Measurements from ENCODE around the gene CCDC171.
"Not testable (repeated sequence)": the region's sequence is repeated elsewhere in the genome, so short reads cannot be mapped to it uniquely, and the experiment has no call there.

Gene CCDC171

DNA sequence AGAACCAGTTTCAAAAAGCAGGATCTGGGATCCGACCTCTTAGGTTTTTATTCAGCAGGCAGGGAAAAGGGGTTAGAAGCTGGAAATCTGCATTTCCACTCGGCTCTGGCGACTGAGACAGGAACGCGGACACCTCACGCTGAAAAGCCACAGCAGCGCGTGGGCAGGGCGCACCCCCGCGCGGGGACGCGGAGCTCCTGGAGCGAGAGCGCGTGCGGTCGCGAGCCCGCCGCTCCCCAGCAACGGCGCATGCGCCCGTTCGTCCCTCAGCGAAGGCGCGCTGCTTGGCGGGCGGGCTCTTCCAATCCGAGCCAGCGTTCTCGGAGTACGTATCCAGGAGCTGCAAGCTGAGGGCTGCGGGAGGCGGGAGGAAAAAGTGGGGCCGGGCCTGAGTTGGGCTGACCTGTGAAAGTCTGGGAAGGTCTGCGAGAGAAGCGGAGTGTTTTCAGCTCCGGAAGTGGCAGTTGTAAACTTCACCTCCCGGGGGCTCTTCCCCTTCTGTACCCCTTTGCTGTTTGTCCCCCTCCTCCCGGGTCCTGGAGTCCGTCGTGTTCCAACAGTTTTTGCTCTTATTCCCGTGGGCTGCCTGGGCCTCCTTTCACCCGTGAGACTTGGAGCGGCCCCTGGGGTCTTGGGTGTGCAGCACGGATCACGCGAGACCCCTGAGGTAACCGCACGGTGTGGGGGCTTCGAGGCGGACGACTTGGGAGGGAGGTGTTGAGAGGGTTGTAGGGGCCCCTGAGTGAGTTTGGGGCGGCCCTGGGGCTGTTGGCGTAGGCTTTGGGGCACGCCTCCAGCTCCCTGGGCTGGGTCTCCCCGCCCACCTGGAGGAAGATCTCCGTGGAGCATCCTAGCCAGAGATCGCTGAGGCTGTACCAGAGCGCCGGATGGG is at the start of gene CCDC171:
TSS of gene CCDC171 (plus strand) at position 408 of the 892 bp plus-strand sequence. CDS start 11,046 bp downstream, outside the sequence.
- DNase-seq (ENCODE audit: low spot score) = peak; percentile 99

DNA sequence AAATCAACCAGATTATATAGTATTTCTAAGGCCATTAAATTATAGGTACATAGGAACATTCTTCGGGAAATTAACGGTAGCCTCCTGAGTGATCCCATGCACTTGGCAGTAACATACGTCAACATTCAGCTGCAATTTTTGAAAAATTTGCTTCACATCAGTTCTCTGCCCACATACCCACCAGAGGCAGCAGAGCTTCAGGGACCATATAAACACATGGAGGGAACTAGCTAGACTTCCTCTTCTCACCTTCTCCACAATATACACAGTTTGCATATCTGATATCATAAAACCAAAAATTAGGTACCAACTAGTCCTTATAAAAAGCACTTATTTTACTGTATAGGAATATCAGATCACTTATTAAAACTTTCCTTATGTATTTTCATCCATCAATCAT is 46.9 kb upstream of the CCDC171 start:
- no peak for DNase-seq (ENCODE audit: low spot score)

DNA sequence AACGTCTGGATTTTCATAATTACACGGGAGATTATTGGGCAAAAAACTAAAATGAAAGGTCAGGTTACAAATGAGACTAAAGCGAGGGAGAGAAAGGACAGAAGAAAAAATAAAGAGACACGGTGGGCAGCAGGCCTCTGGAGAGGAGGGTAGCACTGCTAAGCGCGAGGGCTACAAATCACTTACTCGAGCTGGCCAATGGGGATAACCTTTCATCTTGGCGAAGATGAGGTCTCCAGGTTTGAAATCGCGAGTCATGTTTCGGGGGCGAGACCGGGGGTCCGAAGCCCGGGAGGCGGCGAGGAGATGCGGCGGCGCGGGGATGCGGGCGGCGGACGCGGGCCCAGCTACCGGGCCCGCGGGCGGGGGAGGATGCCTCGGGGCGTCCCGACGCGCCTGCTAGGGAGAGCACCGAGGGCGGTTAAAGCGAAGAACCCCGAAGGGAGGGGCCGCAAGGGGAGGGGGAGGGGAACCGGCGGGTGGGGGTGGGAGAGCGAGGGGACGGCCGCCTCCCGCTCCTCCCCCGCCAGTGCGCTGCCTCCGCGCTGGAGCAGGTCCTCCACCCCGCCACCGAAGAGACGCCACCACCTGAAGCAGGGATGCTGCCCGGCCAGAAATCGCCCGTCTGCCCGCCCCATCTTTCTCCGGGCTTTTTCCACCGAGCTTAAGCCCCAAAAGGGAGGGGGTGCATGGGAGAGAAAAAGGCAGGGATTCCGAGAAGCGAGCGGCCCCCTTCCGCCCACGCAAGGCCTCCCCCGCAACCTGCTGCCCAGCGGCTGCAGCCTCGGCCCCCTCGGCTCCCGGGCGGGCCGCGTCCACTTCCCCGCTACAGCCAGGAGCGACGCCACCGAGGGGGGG is 42.7 kb upstream of the CCDC171 start:
- DNase-seq (ENCODE audit: low spot score) = peak; percentile 45

DNA sequence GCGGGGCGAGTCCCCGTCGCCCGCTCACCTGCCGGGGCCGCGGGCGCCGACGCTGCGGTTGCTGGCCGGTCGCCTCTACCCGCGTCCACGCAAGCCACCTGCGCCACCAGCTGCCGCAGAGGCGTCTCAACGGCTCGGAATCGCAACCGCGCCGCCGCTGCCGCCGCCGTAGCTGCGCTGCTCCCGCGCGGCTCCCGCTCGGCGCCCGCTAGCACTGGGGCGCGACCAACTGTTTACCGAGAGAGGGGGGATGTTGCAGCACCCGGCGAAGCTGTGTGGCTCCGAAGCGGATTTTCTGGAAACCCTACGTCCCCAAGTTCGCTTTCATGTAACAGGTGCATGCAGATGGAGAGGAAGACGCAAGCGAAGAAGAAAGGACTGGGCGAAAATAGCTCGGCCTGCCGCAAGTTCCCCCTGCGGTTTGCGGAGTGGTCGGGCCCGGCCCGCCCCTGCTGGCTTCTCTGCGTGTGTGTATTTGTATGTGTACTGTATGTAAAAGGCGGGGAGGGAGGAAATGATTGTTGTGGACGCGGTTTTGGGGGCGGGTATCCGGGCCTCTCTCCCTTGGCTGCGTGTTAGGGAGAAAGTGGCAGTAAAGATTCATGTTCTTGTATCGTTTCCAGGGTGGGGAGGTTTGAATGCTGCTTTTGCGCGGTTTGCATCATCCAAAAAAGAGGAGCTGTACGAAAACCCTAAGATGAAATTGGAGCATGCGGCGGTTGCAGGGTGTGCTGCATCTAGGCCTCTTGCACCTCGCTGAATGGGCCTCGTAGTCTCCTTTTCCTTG is 41.9 kb upstream of the CCDC171 start, which contains the start of gene PSIP1:
TSS of gene PSIP1 (minus strand) at position 182 of the 787 bp plus-strand sequence. CDS start 782 bp downstream, outside the sequence.
- peak; percentile 81 for DNase-seq (ENCODE audit: low spot score)

DNA sequence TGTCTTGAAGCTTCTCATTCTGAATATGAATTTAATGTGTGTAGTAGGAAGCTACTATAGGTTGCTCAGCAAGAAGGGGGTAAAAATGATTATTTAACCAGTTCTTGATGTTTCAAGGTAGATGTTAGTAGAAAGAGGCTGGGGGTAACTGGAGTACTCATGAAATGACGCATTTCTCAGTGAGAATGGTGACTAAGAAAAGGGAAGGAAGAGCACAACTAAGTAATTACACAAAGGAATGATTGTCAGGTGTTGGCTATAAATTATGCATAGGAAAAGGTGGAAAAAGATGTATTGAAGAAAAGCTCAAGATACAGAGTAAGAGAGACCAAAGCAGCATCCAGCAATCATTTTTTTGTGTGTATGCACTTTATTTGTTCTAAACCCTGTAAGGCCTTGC is 40.6 kb upstream of the CCDC171 start:
- no peak for DNase-seq (ENCODE audit: low spot score)

DNA sequence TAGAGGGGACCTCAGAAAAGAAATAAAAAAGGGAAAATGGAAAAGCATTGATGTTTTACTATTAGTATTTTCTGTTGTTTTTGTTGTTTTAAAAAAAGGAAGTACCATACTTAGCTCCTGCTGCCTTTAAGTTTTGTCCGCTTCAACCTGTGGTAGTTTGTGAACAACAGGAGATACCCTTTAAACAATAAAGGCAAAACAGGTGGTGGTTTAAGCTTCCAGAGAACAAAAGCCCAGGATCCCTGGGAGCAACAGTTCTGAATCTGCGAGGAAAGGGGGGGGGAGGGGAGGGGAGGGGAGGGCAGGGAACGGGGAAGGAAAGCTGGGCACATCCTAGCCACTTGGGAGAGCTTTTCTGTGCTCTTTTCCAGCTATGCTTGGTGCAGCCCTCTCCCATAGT is 40.0 kb upstream of the CCDC171 start:
- DNase-seq (ENCODE audit: low spot score) = no peak

DNA sequence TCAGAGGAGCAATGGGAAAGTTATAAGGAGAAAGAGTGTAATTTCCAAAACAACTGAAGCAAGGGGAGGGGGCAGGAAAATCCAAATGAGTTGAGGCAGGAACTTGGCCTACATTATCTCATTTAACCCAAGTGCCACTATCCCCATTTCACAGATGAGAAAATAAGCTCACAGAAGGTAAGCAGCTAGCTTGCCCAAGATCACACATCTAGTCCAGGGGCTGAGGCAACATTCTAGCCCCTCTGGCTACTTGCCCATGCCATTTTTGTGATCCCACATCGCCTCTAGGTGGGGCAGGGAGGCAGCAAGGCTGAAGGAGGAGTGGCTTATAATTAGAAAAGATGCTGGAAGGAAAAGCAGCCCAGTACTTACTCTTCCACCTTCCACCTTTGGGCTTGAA is 39.5 kb upstream of the CCDC171 start:
- DNase-seq (ENCODE audit: low spot score) = no peak

DNA sequence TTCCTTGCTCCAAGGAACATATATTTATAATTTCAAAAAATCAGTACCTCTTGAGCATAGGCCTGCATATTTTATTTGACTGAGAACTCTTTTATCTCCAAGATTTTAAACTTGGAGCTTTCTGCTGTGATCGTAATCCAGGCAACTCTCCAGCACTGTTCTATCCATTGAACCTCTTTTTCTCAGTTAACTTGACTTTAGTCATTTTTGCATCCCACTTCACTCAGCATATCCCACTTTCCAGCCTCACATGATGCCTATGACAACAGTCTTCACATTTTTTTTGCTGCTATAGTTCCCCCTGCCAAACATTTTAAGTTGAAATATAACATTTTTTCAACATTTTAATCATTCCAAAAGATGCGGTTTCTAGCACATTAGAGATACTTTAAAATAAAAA is 33.0 kb upstream of the CCDC171 start:
- no peak for DNase-seq (ENCODE audit: low spot score)

DNA sequence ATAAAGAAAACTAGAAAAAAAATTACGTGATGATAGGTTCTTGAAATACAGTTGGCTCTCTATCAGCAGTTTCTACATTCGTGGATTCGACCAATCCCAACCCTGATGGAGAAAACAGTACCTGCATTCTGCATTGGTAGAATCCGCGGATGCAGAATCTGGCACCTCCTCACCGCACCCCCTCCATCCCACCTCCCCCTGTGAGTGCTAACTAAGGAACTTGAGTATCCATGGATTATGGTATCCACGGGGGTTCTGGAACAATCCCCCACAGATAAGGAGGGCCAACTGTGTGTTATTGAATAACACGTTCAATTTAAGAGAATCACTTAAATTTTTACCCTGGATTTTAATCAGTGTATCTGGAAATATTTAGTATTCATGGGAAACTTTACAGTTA is 31.6 kb upstream of the CCDC171 start:
- DNase-seq (ENCODE audit: low spot score) = no peak

DNA sequence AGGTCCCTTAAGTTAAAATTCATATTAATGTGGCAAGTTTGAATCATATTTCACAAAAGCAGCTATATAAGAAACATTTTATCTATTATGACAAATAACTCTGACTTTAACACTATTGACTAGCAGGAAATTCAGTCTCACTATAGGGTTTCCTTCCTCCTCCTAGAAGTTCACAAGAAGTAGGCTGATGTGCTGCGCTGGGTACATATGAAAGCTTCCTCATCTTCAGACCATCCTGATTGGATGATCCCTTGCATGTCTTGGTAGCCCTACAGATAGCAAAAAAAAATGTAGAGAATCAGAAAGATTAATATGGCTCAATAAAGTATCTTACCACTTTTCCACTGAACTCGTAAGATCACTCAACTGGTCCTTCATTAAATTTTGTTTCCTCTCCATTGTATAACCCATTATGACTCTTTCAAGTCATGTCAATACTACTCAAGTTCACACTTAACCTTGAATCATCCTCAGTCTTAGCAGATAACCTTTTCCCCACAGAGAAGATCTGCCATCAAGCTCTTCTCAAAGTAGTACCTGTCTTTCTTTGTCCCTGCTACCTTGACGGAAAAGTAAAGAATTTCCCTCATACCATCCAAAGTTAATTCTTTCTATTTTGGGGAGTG is 30.6 kb upstream of the CCDC171 start:
- DNase-seq (ENCODE audit: low spot score) = no peak

DNA sequence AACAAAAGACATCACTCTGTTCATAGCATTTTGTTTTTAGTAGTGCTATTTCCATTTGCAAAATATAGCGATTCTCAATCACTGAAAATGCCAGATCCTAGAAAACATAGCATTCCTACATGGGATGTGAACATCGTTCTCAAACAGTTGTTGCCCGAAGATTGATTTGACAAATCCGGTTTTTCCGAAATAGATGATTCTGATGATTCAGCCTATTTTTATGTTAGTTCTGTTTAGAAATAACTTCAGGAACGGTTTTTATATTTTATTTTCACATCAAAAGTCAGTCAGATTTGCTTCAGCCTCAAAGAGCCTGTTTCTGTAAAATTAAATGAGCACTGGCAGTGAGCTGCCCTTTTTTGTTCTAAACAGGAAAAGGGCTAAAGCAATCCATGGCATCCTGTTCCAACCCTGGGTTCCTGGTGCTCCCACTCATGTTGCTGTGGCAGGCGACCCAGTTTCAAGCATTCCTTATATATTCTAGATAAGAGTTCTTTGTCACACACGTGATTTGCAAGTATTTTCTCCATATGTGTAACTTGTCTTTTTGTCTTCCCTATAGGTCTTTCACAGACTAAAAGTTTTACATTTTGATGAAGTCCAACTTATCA is 27.9 kb upstream of the CCDC171 start:
- DNase-seq (ENCODE audit: low spot score) = no peak

DNA sequence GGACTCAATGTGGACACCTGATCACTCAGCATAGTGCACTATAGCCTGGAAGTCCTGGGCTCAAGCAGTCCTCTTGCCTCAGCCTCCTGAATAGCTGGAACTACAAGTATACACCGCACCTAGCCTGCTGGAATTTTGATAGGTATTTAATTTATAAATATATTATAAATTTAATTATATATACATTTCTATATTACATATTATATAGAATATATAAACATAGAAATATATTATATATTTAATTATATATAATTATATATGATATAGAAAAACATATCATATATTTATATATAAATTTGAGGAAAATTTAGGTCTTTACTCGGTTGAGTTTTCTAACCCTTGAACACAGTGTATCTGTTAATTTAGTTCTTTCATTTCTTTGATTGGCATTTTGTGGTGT is 26.9 kb upstream of the CCDC171 start:
- DNase-seq (ENCODE audit: low spot score) = no peak

DNA sequence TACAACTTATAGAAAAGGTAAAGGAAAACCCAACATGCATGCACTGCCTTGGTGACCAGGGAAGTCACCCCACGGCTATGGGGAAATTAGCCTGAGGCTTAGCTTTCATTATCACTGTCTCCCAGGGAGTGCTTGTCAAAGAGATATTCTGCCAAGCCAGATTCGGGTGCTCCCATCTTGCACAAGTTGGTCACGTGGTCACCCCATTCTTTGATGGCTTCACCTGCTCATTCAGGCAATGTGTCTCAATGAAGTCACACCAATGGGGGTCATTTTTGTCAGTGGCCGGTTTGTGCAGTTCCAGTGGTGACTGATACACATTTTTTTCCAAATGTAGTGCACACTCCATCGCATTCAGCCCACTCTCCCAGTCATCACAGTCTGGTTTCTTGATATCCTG is 25.8 kb upstream of the CCDC171 start:
- not testable (repeated sequence) for DNase-seq (ENCODE audit: low spot score)

DNA sequence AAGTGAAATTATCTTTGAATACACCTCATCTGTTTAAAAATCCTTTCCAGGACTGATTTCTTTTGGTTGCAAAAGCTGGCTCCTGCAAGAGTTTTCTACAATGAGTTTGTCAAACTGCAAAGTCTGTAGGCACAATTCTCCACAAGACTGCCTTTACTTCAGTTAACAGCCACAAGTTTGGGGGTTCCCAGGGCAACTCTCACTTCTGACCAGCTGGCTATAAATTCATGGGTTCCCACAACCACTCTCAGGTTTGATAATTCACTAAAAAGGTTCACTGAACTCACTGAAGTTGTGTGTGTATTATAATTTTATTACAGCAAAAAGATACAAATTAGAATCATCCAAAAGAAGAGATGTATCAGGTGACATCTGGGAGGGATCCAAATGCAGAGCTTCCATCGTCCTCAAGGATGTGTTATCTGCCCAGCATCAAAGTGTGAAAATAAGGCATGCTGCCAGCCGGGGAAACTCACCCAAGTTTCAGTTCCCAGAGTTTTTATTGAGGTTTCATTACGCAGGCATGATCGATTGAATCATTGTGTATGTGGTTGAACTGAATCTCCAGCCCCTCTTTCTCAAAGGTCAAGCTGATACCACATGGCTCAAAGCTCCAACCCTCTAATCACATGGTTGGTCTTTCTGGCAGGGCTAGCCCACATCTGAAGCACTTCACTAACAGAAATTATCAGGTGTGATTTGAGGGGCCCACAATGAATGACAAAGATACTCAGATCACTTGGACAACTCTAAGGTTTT is 23.1 kb upstream of the CCDC171 start:
- no peak for DNase-seq (ENCODE audit: low spot score)

DNA sequence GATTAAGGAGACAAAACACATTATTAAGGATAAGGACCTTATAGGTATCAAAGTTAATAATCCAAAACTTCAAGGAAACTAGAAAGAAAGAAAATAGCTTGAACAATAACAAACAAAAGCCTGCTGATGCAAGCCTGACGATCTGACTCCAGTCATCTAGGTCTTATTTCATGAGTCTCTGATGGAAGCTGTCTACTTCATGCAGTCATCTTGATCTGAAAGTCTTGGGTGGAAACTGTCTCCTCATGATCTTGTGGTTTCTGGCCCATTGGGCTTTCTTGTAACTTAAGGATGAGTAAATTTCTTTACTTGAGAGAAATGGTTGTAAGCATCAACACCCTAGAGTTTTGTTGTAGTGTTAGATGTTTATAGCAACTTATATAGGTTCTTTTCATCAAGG is 21.5 kb upstream of the CCDC171 start:
- no peak for DNase-seq (ENCODE audit: low spot score)

DNA sequence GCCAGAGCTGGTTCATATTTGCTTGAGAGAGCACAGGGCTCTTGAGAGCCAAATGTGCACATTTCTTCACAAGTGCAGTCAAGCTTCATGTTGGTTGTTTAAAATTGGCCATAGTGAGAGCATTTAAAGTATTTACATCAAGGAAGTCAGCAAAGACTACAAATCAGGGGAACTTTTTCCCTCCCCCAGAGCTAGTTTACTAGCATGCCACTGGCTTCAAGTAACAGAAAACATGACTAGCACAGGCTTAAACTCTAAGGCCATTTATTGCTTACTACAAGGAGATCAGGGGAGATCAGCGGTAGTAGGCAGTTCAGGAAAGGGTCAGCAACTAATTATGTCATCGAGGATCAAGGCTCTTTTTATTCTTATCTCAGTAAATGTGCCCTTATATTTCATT is 11.0 kb upstream of the CCDC171 start:
- no peak for DNase-seq (ENCODE audit: low spot score)

DNA sequence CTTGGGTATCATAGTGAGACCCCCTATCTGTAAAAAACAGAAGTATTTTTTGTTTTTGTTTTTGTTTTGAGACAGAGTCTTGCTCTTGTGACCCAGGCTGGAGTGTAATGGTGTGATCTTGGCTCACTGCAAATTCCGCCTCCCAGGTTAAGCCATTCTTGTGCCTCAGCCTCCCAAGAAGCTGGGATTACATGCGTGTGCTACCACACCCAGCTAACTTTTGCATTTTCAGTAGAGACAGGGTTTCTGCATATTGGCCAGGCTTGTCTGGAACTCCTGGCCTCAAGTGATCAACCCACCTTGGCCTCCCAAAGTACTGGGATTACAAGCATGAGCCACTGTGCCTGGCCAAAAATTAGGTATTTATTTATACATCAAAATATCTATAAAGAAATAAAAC is 10.2 kb upstream of the CCDC171 start:
- no peak for DNase-seq (ENCODE audit: low spot score)

DNA sequence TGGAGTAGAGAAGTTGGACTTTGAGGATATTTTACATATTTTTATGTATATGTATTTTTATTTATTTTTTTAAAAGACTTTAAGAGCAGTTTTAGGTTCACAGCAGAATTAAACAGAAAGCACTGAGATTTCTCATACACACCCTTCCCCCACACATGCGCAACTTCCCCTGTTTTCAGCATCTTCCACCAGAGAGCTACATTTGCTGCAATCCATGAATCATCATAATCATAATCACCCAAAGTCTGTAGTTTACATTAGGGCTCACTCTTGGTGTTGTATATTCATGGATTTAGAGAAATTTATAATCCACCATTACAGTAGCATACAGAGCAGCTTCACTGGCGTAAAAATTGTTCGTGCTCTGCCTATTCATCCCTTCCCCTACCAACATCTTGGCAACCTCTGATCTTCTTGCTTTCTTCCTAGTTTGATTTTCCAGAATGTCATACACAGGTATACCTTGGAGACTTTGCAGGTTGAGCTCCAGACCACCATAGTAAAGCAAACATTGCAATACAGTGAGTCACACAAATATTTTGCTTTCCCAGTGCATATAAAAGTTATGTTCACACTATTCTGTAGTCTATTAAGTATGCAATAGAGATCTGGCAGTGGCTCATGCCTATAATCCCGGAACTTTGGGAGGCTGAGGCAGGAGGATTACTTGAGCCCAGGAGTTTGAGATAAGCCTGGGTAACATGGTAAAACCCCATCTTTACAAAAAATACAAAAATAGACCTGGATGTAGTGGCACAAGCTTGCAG is 9.6 kb upstream of the CCDC171 start:
- DNase-seq (ENCODE audit: low spot score) = no peak

DNA sequence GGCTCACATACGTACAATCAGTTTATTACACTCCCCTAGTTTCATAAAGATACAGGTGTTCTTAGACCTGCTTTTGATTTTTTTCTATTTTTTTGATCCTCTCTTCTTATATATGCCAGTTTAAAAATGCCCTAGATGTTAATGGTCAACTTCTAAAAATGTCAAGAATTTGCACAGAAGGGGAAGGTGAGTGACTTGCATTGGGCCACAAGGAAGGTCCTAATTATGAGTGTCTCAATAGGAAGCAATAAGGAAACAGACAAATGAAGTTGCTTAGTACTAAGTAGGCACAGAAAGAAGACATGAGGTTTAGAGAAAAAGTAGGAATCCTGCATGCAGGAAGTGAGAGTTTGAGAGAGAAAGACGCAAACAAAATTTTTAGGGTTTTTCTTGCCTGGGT is 3.2 kb upstream of the CCDC171 start:
- no peak for DNase-seq (ENCODE audit: low spot score)

DNA sequence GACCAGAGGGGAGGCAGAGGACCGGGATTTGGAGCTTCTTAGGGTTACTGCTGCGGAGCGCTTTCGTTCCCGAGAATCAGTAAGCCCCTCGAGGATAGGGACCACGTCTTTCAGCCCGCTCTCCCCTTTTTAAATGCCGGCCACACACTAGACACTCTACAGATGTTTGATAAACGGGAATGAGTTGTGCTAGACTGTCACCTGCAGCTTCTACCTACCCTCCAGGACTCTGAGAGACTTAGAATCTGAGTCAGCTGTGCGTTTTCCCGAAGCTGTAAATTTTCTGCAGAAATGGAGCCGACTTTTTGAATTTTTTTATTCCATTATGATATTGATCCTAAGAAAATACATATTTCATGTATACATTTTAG is 670 bp downstream of the CCDC171 start:
- DNase-seq (ENCODE audit: low spot score) = no peak

Data from AG08395 (cell line).